ENCODE results near the gene HSPB2.
"Not testable (repeated sequence)": the region's sequence is repeated elsewhere in the genome, so short reads cannot be mapped to it uniquely, and the experiment has no call there.

The HSPB2 gene

DNA sequence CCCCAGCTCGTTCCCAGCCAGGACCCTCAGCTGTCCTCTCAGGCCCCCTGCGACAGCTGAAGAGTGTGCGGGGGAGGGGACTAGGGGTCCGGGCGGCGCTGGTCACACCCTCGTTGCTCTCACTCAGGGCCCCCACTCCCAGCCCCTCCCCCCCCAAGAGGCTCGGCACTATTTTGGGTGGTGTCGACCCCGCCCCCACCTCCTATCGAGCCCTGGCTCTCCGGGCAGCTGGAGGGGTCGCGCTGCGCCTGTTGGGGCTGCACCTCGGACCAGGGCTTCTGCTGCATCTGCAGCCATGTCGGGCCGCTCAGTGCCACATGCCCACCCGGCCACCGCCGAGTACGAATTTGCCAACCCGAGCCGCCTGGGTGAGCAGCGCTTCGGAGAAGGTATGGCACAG lies at the start of gene HSPB2:
HSPB2 (plus strand) TSS at position 200 of the 400 bp plus-strand sequence; CDS start at position 296, 96 bp downstream.
- DNase-seq (ENCODE audit: low read depth, low spot score): no peak

- DNase-seq (ENCODE audit: low read depth, low spot score): no peak
Measured at GRCh38 chr11:111870113-111870512, 42.4 kb upstream of the HSPB2 start.

DNA sequence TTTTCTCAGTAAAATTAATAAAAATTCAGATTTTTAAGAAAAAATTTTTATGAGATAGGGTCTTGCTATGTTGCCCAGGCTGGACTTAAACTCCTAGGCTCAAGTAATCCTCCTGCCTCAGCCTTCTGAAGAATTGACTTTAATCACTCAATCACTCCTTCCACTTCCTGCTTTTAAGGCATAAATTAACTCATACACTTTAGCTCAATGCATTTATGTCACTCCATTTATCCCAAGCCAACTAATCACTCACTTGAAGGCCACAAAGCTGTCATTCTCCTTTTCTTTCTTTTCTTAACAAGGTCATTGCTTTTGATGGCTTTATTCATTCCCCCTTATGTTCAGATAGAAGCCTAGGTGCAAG lies 42.0 kb upstream of the HSPB2 start:
- DNase-seq (ENCODE audit: low read depth, low spot score): no peak

DNA sequence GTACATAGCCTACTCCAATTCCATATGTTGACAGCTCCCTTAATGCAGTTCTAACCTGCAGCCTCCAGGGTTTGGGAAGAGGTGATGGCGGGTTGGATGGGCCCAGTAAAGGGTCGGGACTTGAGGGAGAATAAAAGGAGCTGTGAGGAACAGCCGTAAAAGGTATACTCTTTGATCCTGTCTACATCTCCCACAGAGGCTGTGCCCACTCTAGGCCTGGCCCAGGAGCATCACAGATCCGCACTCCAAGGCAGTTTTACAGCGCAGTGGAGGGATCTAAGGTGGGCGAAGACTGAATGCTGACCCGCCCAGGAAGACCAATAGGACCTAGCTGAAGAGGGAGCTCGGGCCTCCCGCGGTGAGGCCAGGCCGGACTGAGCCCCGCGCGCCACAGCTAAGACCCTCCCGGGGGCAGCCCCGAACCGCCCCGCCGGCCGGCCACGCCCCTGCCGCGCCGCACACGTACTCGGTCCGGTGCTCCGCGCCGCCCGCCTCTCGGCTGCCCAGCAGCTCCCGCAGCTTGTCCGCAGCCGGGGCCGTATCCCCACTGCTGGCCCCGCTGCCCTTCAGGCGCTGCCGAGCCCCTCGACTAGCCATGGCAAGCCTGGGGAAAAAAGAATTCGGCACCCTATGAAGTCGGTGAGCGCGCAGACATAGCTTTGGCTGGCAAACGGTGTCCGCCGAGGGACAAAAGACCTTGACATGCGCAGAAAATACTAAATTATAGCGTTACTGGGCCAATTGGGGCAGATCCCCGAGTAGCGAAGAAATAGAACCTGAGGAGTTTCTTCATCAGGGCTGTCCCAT lies 41.4 kb upstream of the HSPB2 start, which contains the start of gene ALG9:
ALG9 (minus strand) TSS at position 696 of the 807 bp plus-strand sequence; CDS start at position 597, 99 bp downstream.
- DNase-seq (ENCODE audit: low read depth, low spot score): peak; percentile 92

DNA sequence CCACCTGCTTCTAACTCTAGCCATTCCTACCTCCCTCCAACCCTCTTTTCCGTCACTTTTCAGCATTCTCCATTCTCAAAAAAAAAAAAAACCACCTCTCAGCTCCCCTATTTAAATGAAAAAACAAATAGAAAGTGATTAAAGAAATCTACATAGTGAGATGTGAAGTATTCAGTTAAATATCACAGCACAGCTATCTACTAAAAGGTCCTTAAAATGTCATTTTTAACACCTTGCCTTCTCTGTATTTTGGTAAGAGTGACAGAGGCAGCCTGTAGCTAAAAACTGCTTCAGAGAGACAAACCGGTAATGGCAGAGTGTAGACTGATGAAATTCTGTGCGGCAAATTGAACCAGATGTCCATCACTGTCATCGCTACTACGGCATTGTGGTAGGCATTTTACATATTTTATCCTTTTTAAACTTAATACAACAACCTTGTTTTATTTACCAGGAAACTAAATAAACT lies 40.8 kb upstream of the HSPB2 start:
- no peak for DNase-seq (ENCODE audit: low read depth, low spot score)

GRCh38 chr11:111878385-111878848 lies 34.1 kb upstream of the HSPB2 start:
- no peak for DNase-seq (ENCODE audit: low read depth, low spot score)

DNA sequence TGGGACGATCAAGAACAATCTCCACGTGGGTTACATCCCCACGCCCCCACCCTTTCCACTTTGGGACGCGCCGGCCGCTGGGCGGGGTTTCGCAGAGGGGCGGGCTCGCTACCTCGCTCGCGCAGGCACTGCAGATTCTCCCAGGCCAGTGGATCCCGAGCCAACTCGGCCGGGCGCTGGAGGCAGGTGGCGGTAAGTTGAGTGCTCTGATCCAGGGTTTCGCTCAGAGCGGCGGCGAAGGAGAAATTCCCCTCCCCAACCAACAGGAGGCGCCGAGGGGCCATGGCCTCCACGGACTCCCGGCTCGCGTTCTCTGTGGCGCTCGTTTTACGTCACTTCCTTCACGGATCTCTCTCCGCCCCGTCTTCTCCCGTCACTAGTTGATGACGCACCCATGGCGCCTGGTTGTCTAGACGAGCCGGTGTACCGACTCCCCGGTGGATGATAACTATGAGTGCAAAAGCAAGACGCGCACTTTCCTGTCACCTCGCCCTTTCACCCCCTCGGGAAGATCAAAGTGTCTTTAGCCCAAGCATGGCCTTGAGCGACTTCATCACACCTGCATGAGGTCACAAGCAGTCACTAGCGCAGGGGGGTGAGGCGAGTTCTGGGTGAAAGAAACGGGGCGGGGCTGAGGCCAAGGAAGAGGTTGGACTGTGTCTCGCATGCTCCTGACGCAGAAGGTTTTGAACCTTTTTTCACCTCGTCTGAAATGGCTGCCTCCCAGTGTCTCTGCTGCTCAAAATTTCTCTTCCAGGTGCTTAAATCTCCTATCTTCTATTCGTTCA lies 33.5 kb upstream of the HSPB2 start, which contains the start of the genes CFAP68 and FDXACB1:
CFAP68 (plus strand) TSS at position 693 of the 788 bp plus-strand sequence; CDS start at position 713, 20 bp downstream.
FDXACB1 (minus strand) TSS at position 317 of the 788 bp plus-strand sequence; CDS start at position 284, 33 bp downstream.
- peak; percentile 99 for DNase-seq (ENCODE audit: low read depth, low spot score)

DNA sequence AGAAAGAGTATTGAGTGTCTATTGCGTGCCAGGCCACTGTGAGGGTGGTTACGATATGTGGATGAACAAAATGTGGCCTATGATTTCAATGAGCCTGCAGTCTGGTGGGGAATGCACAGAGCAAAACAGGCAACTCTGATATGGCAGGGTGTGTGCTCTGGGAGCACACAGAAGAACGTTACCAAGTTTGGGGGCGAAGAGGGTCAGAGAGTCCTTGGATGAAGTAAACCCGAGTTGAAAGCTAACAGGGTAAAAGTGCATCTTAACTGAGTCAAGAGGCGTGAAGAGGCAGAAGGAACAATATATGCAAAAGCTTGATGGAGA lies 32.9 kb upstream of the HSPB2 start:
- no peak for DNase-seq (ENCODE audit: low read depth, low spot score)

DNA sequence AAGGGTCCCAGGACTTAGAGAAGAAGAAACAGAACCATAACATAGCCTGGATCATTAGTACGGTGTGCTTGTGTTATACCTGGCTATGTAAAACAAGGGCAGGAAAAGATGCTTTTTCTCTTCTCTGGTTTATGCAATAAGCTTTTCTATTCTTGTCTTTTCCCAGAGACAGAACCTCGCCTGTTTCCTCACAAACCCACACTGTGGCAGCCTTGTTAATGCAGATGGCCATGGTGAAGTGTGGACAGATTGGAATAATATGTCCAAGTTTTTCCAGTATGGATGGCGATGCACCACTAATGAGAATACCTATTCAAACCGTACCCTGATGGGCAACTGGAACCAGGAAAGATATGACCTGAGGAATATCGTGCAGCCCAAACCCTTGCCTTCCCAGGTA lies 30.3 kb upstream of the HSPB2 start:
- DNase-seq (ENCODE audit: low read depth, low spot score): no peak

- DNase-seq (ENCODE audit: low read depth, low spot score): not testable (repeated sequence)
Measured at GRCh38 chr11:111885053-111885452, 27.5 kb upstream of the HSPB2 start.

- no peak for DNase-seq (ENCODE audit: low read depth, low spot score)
Measured at GRCh38 chr11:111886032-111886431, 26.5 kb upstream of the HSPB2 start.

GRCh38 chr11:111886844-111887243 lies 25.7 kb upstream of the HSPB2 start:
- no peak for DNase-seq (ENCODE audit: low read depth, low spot score)

DNA sequence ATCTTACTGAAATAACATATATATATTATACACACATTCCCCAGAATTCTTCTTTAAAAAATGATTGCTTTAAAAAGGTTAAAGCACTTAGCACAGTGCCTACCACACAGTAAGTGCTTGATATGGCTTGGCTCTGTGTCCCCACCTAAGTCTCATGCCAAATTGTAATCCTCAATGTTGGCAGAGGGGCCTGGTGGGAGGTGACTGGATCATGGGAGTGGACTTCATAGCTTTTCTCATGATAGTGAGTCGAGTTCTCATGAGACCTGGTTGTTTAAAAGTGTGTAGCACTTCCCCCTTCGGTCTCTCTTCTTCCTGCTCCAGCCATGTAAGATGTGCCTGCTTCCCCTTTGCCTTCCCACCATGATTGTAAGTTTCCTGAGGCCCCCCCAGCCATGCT lies 7.1 kb upstream of the HSPB2 start:
- DNase-seq (ENCODE audit: low read depth, low spot score): no peak

GRCh38 chr11:111906680-111907079 lies 5.9 kb upstream of the HSPB2 start:
- no peak for DNase-seq (ENCODE audit: low read depth, low spot score)

- no peak for DNase-seq (ENCODE audit: low read depth, low spot score)
Measured at GRCh38 chr11:111908639-111909305, 3.8 kb upstream of the HSPB2 start.

DNA sequence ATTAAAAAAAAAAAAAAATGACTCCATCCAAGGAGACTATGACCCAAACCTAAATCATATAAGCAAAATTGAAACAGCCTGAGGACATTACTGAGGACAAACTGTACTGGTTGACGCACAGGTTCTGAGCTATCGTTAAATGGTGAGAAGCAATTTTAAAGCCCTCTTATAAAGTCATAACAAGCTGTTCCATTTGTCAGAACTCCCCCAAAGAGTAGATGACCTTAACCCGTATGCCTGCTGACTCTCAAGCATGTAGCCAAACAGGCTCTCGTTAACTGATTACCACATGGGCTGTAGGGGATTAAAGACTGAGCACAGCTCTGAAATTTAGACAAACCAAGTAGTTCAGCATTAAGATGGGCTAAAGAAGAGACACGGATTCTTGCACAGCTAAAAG lies 3.2 kb upstream of the HSPB2 start:
- no peak for DNase-seq (ENCODE audit: low read depth, low spot score)

DNA sequence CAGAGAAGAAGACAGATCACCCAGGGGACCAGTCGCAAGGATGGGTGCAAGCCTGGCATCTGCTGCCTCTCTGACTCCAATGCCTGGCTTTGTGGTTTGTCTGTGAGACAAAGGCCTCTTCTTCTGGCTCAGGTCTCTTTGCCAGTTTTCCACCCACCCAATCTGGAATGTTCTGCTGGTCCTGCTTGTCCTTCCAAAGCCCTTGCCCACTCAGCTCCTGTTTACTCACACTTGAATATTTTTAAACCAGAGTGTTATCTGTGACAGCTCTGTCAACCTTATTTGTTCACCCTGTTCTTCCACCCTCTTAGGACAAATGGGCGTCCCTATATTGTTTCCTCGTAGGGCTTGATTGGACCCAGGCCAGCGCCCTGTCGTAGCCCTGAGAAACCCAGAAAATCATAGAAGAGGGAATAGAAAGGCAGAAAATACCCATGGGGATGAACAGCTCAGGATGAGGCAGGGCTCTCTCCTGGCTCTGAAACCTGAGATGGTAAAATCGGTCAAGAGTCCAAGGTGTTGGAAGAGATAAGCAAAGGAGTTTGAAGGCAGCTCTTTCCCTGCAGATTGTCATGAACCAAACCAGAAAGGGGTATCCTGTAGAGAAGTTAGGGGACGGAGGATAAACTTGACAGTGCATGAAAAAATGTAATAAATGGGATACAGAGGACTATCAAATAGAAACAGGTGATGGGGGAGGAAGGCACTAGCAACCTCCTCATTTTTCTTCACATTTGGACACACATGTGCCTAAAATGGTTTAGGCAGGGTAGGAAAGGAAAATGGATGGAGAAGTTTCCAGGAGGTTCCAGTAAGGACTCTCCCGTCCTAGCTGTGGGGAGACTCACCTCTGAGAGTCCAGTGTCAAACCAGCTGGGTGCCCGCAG lies 1.6 kb upstream of the HSPB2 start:
- no peak for DNase-seq (ENCODE audit: low read depth, low spot score)

DNA sequence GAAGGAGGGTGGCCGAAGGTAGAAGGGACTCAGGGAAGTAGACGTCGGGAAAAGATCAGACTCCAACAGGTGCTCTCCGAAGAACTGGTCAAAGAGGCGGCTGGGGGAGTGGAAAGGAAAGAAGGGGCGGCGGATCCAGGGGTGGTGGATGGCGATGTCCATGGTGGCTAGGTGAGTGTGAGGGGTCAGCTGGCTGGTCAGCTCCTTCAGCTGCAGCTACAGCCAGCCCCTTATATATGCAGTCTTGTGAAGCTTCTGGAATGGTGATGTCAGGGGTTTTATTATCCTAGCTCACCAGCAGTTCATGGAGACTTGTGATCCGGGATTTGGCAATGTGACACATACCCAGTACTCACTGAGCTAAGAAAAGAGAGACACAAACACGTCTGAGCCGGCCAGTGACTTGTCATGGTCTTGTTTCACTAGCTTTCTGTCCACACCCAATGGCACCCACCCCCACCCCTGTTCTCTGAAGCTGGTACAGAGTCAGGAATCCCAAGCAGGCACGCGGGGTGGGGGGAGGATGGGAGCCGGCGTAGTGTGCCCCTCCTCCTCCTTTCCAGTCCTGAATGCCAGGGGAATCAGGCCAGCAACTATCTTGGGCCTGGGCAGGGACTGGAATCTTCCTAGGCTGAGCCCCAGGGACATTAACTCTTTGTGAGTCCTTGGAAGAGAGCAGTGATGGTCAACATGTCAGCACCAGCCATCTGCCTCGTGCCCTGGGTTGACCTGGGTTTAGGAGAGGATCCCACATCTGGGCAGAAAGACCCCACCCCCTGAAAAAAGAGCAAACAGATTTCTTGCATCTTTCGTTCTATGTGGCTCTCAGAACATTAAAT lies 752 bp upstream of the HSPB2 start, which contains the start of gene CRYAB:
CRYAB (minus strand) TSS at position 208 of the 839 bp plus-strand sequence; CDS start at position 162, 46 bp downstream.
- DNase-seq (ENCODE audit: low read depth, low spot score): peak; percentile 95

GRCh38 chr11:111913031-111913861 lies 712 bp downstream of the HSPB2 start:
- no peak for DNase-seq (ENCODE audit: low read depth, low spot score)

All from astrocyte of the hippocampus (primary cell).